Common myeloid progenitor, CD34-positive (primary cell): ENCODE data around the gene FADS6.
A peak's percentile ranks its signal among the peaks of the same experiment; 100 is the strongest.

Source experiments
- CTCF ChIA-PET: fragments of 350-600 bp; sonication (Branson Sonifier 250); formaldehyde crosslinking; loops from one replicate; lab custom pipeline; 2021; ENCODE audit warnings: antibody characterized with exemption; lab: Charles Lee
- POLR2A ChIA-PET: fragments of 350-600 bp; sonication (Branson Sonifier 250); formaldehyde crosslinking; loops from one replicate; lab custom pipeline; 2021; ENCODE audit warnings: antibody characterized with exemption; lab: Charles Lee
- DNase-seq, 3 donors: peaks; one replicate each; pipeline versions ENCODE4 v3.0.0 to v3.0.0-alpha.2; 2013
- H3K27ac ChIP-seq, 2 experiments: 1 replicate in 1 of 2; 2 replicates in 1 of 2; pipeline ENCODE4 v1.7.0; 2013; ENCODE audit warnings: inconsistent platforms in 2 of 2, low read length in 2 of 2, mild to moderate bottlenecking in 2 of 2, low read depth in 1 of 2, moderate library complexity in 1 of 2; ENCODE audit not compliant: severe bottlenecking in 2 of 2, insufficient read depth in 1 of 2, poor library complexity in 1 of 2
- H3K27me3 ChIP-seq, 5 experiments: replicated peaks in 2 of 5; 1 replicate in 3 of 5; 2 replicates in 2 of 5; pipeline versions ENCODE4 v1.6.1 to v1.7.0; 2013; ENCODE audit warnings: low read length in 4 of 5, mild to moderate bottlenecking in 2 of 5, moderate library complexity in 2 of 5, inconsistent platforms in 1 of 5; ENCODE audit not compliant: insufficient read depth in 5 of 5, control insufficient read depth in 4 of 5
- H3K36me3 ChIP-seq, 4 experiments: 1 replicate in 2 of 4; 2 replicates in 2 of 4; pipeline versions ENCODE4 v1.6.1 to v1.7.0; 2013; ENCODE audit warnings: low read length in 3 of 4, control low read depth in 1 of 4, mild to moderate bottlenecking in 1 of 4; ENCODE audit not compliant: control insufficient read depth in 4 of 4, insufficient read depth in 4 of 4
- H3K4me1 ChIP-seq, 4 experiments: 1 replicate in 3 of 4; 2 replicates in 1 of 4; pipeline versions ENCODE4 v1.6.1 to v1.7.1; 2013; ENCODE audit warnings: low read length in 3 of 4, mild to moderate bottlenecking in 3 of 4, control low read depth in 1 of 4, inconsistent platforms in 1 of 4, moderate library complexity in 1 of 4; ENCODE audit not compliant: control insufficient read depth in 4 of 4, insufficient read depth in 4 of 4; ENCODE audit errors: control extremely low read depth in 1 of 4
- H3K4me3 ChIP-seq, 7 experiments: 1 replicate in 4 of 7; 2 replicates in 3 of 7; pipeline versions ENCODE4 v1.5.1 to v1.7.0; 2013; ENCODE audit warnings: mild to moderate bottlenecking in 7 of 7, low read length in 6 of 7, moderate library complexity in 6 of 7, inconsistent platforms in 2 of 7, low read depth in 2 of 7, control low read depth in 1 of 7; ENCODE audit not compliant: insufficient read depth in 4 of 7, control insufficient read depth in 1 of 7; ENCODE audit errors: extremely low read depth in 1 of 7
- H3K9me3 ChIP-seq, 5 experiments: 1 replicate in 4 of 5; 2 replicates in 1 of 5; pipeline versions ENCODE4 v1.6.1 to v1.7.1; 2013; ENCODE audit warnings: low read length in 4 of 5, mild to moderate bottlenecking in 2 of 5, inconsistent platforms in 1 of 5, low read depth in 1 of 5, moderate library complexity in 1 of 5; ENCODE audit not compliant: control insufficient read depth in 4 of 5, insufficient read depth in 2 of 5; ENCODE audit errors: control extremely low read depth in 1 of 5
- WGBS: methylation state at CpG from one replicate; pipeline ENCODE4 v1.1.5; 2013; ENCODE audit not compliant: insufficient coverage; 5-methylcytosine and 5-hydroxymethylcytosine counted together

The FADS6 gene

DNA sequence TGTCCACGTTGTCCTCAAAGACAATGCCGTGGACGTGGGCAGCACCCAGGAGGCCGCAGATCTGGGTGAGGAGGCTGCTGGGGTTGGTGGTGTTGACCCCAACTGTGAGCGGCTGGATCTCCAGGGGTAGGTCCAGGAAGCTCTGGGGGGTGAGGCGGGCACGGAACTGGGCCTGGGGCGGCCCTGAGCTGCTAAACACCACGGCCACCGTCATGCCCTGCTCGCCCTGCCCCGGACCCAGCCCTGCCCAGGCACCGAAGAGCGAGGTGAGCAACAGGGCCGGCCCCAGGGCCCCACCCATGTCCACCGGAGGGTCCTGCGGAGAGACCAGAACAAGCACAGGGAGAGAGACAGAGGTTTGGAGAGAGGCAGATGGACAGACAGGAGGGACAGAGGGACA, 38.6 kb downstream of the FADS6 start:
- H3K4me3 ChIP-seq, result no peak overlapping the region
- H3K27ac ChIP-seq, result no peak overlapping the region
- H3K36me3 ChIP-seq, result no peaks in the 10 kb centered on the region
- CTCF ChIA-PET, result interaction anchor here (1.4 to 5.7 kb wide), 5 partner anchors 8 to 63 kb away, joined by 4 to 44 read pairs (median 26); no protein-coding TSS in a partner anchor
- no peaks in the 10 kb centered on the region for H3K9me3 ChIP-seq
- peaks cover 0 to 10% (median 9%) of the 10 kb centered on the region in 4 experiments for H3K4me1 ChIP-seq
- POLR2A ChIA-PET, result no interaction called here
- WGBS, result 92% methylated on average over 17 of the region's 17 CpGs
- H3K27me3 ChIP-seq, result peaks cover 0 to 95% (median 32%) of the 10 kb centered on the region in 5 experiments
- DNase-seq, result no peak

GRCh38 chr17:74853669-74854068, 39.8 kb downstream of the FADS6 start:
- POLR2A ChIA-PET, result no interaction called here
- Histone ChIP-seq H3K4me1 (peaks cover 0 to 9% (median 7%) of the 10 kb centered on the region in 4 experiments), H3K27me3 (peaks cover 0 to 92% (median 27%) of the 10 kb centered on the region in 5 experiments), H3K27ac (no peak overlapping the region), H3K36me3 (no peaks in the 10 kb centered on the region), H3K4me3 (no peak overlapping the region), H3K9me3 (no peaks in the 10 kb centered on the region)
- WGBS, result 84% methylated on average over 6 of the region's 8 CpGs
- CTCF ChIA-PET, result interaction anchor here (1.4 to 5.0 kb wide), 2 partner anchors 11 to 13 kb away, joined by 5 to 34 read pairs; no protein-coding TSS in a partner anchor
- DNase-seq, result no peak

- Histone ChIP-seq H3K27ac (no peak overlapping the region), H3K9me3 (no peaks in the 10 kb centered on the region), H3K27me3 (peaks cover 0 to 86% (median 25%) of the 10 kb centered on the region in 5 experiments), H3K4me1 (peaks cover 0 to 9% (median 7%) of the 10 kb centered on the region in 4 experiments), H3K4me3 (peak overlapping the region in 3 of 7 experiments; percentile 1 to 38 (median 4)), H3K36me3 (no peaks in the 10 kb centered on the region)
- POLR2A ChIA-PET, result interaction anchor here (0.7 kb wide), 1 partner anchor 610 kb away, joined by 3 read pairs; no protein-coding TSS in a partner anchor
- CTCF ChIA-PET, result interaction anchor here (5.0 kb wide), 1 partner anchor 11 kb away, joined by 34 read pairs; no protein-coding TSS in a partner anchor
- 4% methylated on average over 4 of the region's 9 CpGs for WGBS
- DNase-seq, result no peak
These were observed 40.4 kb downstream of the FADS6 start for GRCh38 chr17:74853048-74853397.

- Histone ChIP-seq H3K27ac (no peak overlapping the region), H3K27me3 (peaks cover 0 to 80% (median 22%) of the 10 kb centered on the region in 5 experiments), H3K9me3 (no peaks in the 10 kb centered on the region), H3K36me3 (no peaks in the 10 kb centered on the region), H3K4me3 (peak overlapping the region in 3 of 7 experiments; percentile 1 to 38 (median 4)), H3K4me1 (peaks cover 0 to 9% (median 7%) of the 10 kb centered on the region in 4 experiments)
- ChIA-PET POLR2A (interaction anchor here (0.7 kb wide), 1 partner anchor 609 kb away, joined by 3 read pairs; no protein-coding TSS in a partner anchor), CTCF (interaction anchor here (0.8 to 5.0 kb wide), 3 partner anchors 12 to 93 kb away, joined by 3 to 34 read pairs (median 4); no protein-coding TSS in a partner anchor)
- 9% methylated on average over 60 of the region's 76 CpGs for WGBS
- DNase-seq, result peak; percentile 36 to 79 (median 75)
These were observed 41.0 kb downstream of the FADS6 start for GRCh38 chr17:74852237-74853047.

- CTCF ChIA-PET, result interaction anchor here (1.6 to 5.0 kb wide), 2 partner anchors 13 to 33 kb away, joined by 4 to 34 read pairs; no protein-coding TSS in a partner anchor
- H3K9me3 ChIP-seq, result no peaks in the 10 kb centered on the region
- H3K4me3 ChIP-seq, result no peak overlapping the region
- H3K36me3 ChIP-seq, result no peaks in the 10 kb centered on the region
- peaks cover 0 to 73% (median 15%) of the 10 kb centered on the region in 5 experiments for H3K27me3 ChIP-seq
- DNase-seq, result no peak
- WGBS, result 68% methylated on average over 24 of the region's 29 CpGs
- H3K27ac ChIP-seq, result no peak overlapping the region
- peaks cover 0 to 9% (median 7%) of the 10 kb centered on the region in 4 experiments for H3K4me1 ChIP-seq
- POLR2A ChIA-PET, result no interaction called here
These were observed 41.7 kb downstream of the FADS6 start for GRCh38 chr17:74851612-74852236.

DNA sequence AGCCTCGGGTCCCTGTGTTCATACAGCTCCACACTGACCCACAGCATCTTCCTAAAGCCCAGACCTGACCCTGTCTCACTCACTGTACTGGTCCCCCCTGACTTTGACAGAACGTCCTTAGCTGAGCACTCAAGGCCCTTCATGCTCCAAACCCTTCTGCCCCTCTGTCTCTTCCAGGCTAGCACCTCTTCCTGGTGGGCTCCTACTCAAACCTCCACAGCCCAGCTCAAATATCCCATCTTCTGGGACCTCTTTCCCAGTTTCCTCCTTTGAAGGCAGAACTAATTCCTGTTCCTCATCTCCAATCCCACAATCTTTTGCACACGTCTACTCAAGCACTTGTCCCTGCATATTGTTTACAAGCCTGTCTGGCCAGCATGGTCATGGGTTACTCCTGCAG, 42.5 kb downstream of the FADS6 start:
- Histone ChIP-seq H3K27ac (no peak overlapping the region), H3K4me1 (peaks cover 0 to 9% (median 7%) of the 10 kb centered on the region in 4 experiments), H3K36me3 (no peaks in the 10 kb centered on the region), H3K27me3 (peaks cover 0 to 72% (median 15%) of the 10 kb centered on the region in 5 experiments), H3K9me3 (no peaks in the 10 kb centered on the region), H3K4me3 (no peak overlapping the region)
- no peak for DNase-seq
- ChIA-PET POLR2A (no interaction called here), CTCF (interaction anchor here (1.2 to 1.6 kb wide), 2 partner anchors 32 to 38 kb away, joined by 3 to 4 read pairs; no protein-coding TSS in a partner anchor)
- WGBS, result 63% methylated on average over 3 of the region's 3 CpGs
